ENCODE results near the gene UGT1A8.
"Not testable (repeated sequence)": the region's sequence is repeated elsewhere in the genome, so short reads cannot be mapped to it uniquely, and the experiment has no call there.

The UGT1A8 gene

DNA sequence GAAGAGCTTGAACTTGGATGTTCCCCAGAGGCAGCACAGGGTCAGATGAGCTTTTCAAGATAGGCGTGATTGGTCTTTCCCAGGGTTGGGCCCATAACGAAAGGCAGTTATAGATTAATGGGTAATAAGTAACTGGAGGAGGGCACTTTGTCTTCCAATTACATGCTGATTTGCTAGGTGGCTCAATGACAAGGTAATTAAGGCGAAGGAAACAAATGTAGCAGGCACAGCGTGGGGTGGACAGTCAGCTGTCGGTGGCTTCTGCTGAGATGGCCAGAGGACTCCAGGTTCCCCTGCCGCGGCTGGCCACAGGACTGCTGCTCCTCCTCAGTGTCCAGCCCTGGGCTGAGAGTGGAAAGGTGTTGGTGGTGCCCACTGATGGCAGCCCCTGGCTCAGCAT is 101.1 kb downstream of the UGT1A8 start, which contains the start of gene UGT1A4:
UGT1A4 (plus strand) TSS at position 185 of the 400 bp plus-strand sequence; CDS start at position 270, 85 bp downstream.
- Histone ChIP-seq H3K9ac (ENCODE audit: low read depth, low read length, poor library complexity, severe bottlenecking) (no peak within 1 kb of the TSS), H3K4me2 (ENCODE audit: low read depth, low read length, poor library complexity, severe bottlenecking) (no peak within 1 kb of the TSS), H3K4me1 (ENCODE audit: insufficient read depth, low read length, poor library complexity, severe bottlenecking) (no peaks in the 10 kb centered on the region), H3K4me3 (ENCODE audit: low read length, poor library complexity, severe bottlenecking) (no peak within 1 kb of the TSS), H3K27me3 (ENCODE audit: insufficient read depth, low read length, poor library complexity, severe bottlenecking) (no peaks in the 10 kb centered on the region), H2AFZ (ENCODE audit: low read length) (no peak within 1 kb of the TSS), H3K9me2 (replicated peaks; ENCODE audit: low read depth, low read length) (no peaks in the 10 kb centered on the region), H3K9me3 (ENCODE audit: insufficient read depth, low read depth, low read length) (no peaks in the 10 kb centered on the region), H4K20me1 (ENCODE audit: insufficient read depth, low read length, poor library complexity, severe bottlenecking) (no peaks in the 10 kb centered on the region), H3F3A (ENCODE audit: low read depth) (no peaks in the 10 kb centered on the region), H3K36me3 (ENCODE audit: insufficient read depth, low read length) (no peaks in the 10 kb centered on the region), H3K79me2 (ENCODE audit: insufficient read depth, low read length) (no peaks in the 10 kb centered on the region)
- TF ChIP-seq EZH2phosphoT487 (IDR thresholded peaks at IDR 0.05; ENCODE audit: borderline replicate concordance), result no peak
- TF ChIP-seq, protein P1, sequence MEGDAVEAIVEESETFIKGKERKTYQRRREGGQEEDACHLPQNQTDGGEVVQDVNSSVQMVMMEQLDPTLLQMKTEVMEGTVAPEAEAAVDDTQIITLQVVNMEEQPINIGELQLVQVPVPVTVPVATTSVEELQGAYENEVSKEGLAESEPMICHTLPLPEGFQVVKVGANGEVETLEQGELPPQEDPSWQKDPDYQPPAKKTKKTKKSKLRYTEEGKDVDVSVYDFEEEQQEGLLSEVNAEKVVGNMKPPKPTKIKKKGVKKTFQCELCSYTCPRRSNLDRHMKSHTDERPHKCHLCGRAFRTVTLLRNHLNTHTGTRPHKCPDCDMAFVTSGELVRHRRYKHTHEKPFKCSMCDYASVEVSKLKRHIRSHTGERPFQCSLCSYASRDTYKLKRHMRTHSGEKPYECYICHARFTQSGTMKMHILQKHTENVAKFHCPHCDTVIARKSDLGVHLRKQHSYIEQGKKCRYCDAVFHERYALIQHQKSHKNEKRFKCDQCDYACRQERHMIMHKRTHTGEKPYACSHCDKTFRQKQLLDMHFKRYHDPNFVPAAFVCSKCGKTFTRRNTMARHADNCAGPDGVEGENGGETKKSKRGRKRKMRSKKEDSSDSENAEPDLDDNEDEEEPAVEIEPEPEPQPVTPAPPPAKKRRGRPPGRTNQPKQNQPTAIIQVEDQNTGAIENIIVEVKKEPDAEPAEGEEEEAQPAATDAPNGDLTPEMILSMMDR (conservative IDR thresholded peaks at IDR 0.05; ENCODE audit: low read length), result no peak

DNA sequence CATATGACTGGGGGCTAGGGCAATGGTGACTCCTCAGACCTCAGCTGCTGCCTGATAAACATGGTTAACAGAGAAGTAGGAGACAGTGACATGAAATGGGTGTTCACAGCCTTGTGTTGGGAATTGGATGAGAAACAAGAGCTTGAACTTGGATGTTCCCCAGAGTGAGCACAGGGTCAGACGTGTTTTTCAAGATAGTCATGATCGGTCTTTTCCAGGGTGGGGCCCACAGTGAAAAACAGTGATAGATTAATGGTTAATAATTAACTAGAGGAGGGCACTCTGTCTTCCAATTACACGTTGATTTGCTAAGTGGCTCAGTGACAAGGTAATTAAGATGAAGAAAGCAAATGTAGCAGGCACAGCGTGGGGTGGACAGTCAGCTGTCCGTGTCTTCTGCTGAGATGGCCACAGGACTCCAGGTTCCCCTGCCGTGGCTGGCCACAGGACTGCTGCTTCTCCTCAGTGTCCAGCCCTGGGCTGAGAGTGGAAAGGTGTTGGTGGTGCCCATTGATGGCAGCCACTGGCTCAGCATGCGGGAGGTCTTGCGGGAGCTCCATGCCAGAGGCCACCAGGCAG is 111.4 kb downstream of the UGT1A8 start, which contains the start of gene UGT1A3:
UGT1A3 (plus strand) TSS at position 320 of the 579 bp plus-strand sequence; CDS start at position 405, 85 bp downstream.
- no peak within 1 kb of the TSS for H3K9ac ChIP-seq (ENCODE audit: low read depth, low read length, poor library complexity, severe bottlenecking)

DNA sequence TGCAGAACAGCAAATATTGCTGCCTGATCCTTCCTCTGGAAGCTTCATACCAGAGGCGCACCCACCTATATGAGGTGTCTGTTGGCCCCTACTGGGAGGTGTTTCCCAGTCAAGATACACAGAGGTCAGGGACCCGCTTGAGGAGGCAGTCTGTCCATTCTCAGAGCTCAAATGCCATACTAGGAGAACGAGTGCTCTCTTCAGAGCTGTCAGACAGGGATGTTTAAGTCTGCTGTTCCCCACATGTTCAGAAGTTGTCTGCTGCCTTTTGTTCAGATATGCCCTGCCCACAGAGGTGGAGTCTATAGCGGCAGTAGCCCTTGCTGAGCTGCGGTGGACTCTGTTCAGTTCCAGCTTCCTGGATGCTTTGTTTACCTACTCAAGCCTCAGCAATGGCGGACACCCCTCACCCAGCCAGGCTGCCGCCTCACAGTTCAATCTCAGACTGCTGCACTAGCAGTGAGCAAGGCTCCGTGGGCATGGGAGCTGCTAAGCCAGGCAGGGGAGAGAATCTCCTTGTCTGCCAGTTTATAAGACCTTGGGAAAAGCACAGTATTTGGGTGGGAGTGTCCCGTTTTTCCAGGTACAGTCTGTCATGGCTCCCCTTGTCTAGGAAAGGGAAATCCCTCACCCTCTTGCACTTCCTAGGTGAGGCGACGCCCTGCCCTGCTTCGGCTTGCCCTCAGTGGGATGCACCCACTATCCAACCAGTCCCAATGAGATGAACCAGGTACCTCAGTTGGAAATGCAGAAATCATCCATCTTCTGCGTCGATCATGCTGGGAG is 119.6 kb downstream of the UGT1A8 start:
- not testable (repeated sequence) for H3F3A ChIP-seq (ENCODE audit: low read depth); H3K27me3 ChIP-seq (ENCODE audit: insufficient read depth, low read length, poor library complexity, severe bottlenecking); H3K9ac ChIP-seq (ENCODE audit: low read depth, low read length, poor library complexity, severe bottlenecking); H3K9me3 ChIP-seq (ENCODE audit: insufficient read depth, low read depth, low read length); H3K4me2 ChIP-seq (ENCODE audit: low read depth, low read length, poor library complexity, severe bottlenecking); H3K4me3 ChIP-seq (ENCODE audit: low read length, poor library complexity, severe bottlenecking); H3K79me2 ChIP-seq (ENCODE audit: insufficient read depth, low read length); H2AFZ ChIP-seq (ENCODE audit: low read length); H3K4me1 ChIP-seq (ENCODE audit: insufficient read depth, low read length, poor library complexity, severe bottlenecking); H3K36me3 ChIP-seq (ENCODE audit: insufficient read depth, low read length); H4K20me1 ChIP-seq (ENCODE audit: insufficient read depth, low read length, poor library complexity, severe bottlenecking); H3K9me2 ChIP-seq (replicated peaks; ENCODE audit: low read depth, low read length)

More for the DNA sequence above, 111.4 kb downstream of the UGT1A8 start, which contains the start of gene UGT1A3:
- H3K4me3 ChIP-seq (ENCODE audit: low read length, poor library complexity, severe bottlenecking), result no peak within 1 kb of the TSS
- no peaks in the 10 kb centered on the region for H3K9me3 ChIP-seq (ENCODE audit: insufficient read depth, low read depth, low read length)
- H3K9me2 ChIP-seq (replicated peaks; ENCODE audit: low read depth, low read length), result no peaks in the 10 kb centered on the region
- no peaks in the 10 kb centered on the region for H3K27me3 ChIP-seq (ENCODE audit: insufficient read depth, low read length, poor library complexity, severe bottlenecking)
- H4K20me1 ChIP-seq (ENCODE audit: insufficient read depth, low read length, poor library complexity, severe bottlenecking), result no peaks in the 10 kb centered on the region
- no peaks in the 10 kb centered on the region for H3K36me3 ChIP-seq (ENCODE audit: insufficient read depth, low read length)
- H3K4me2 ChIP-seq (ENCODE audit: low read depth, low read length, poor library complexity, severe bottlenecking), result no peak within 1 kb of the TSS
- no peak for TF ChIP-seq EZH2phosphoT487 (IDR thresholded peaks at IDR 0.05; ENCODE audit: borderline replicate concordance)
- TF ChIP-seq, protein P1 (conservative IDR thresholded peaks at IDR 0.05; ENCODE audit: low read length), result no peak
- no peaks in the 10 kb centered on the region for H3F3A ChIP-seq (ENCODE audit: low read depth)
- H3K4me1 ChIP-seq (ENCODE audit: insufficient read depth, low read length, poor library complexity, severe bottlenecking), result no peaks in the 10 kb centered on the region
- no peaks in the 10 kb centered on the region for H3K79me2 ChIP-seq (ENCODE audit: insufficient read depth, low read length)
- H2AFZ ChIP-seq (ENCODE audit: low read length), result no peak within 1 kb of the TSS
